ENCODE data around the gene AQR.

AQR gene

DNA sequence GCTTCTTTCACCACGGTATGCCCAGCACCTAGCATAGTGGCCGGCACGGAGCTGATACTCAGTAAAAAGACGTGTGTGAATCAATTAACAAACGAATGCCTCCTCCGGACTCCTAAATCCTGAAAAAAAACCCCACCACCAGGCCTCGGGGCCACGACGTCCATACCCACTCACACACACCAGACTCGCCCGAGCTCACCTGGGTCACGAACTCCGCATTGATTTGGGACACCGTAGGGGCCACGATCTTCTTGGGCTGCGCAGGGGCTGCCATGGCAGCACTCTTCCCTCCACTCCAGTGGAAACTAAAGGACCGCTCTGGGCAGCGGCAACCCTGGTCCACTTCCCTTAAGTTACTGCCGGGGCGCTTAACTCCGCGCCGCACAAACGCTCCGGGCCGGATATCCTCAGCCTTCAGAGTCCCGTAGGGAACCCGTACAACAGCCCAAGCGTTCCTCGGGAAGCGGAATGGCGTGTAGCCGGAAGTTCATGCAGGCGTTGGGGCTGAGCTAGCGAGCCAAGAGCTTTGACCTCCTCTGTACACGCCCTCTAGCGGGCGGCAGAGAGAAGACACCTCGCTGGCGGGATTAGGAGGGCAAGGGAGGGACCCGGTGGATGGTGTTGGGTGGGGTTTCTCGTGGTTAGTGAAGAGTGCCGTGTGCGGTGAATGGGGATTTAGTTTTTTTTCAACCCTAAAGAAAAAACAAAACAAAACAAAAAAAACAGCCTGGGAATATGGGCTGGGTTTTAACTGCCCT is at the start of gene AQR:
TSS of gene AQR (minus strand) at position 403 of the 758 bp plus-strand sequence. CDS start at position 274, 129 bp downstream.
- Histone ChIP-seq H3K36me3 (ENCODE audit: control insufficient read depth, insufficient read depth, low read length) (peaks cover 9% of the 10 kb centered on the region), H3K9ac (ENCODE audit: low read length) (peak within 1 kb of the TSS; percentile 95), H3K4me3 (ENCODE audit: low read depth, low read length) (peak within 1 kb of the TSS; percentile 99), H3K27ac (ENCODE audit: low read depth, low read length) (peak within 1 kb of the TSS; percentile 77), H3K27me3 (ENCODE audit: control insufficient read depth, insufficient read depth, low read length) (no peaks in the 10 kb centered on the region), H3K9me3 (ENCODE audit: control insufficient read depth, insufficient read depth, low read depth, low read length) (no peaks in the 10 kb centered on the region), H3K4me1 (ENCODE audit: control insufficient read depth, insufficient read depth, low read length) (peaks cover 5% of the 10 kb centered on the region; the same call in 1 of the 2 replicates)

DNA sequence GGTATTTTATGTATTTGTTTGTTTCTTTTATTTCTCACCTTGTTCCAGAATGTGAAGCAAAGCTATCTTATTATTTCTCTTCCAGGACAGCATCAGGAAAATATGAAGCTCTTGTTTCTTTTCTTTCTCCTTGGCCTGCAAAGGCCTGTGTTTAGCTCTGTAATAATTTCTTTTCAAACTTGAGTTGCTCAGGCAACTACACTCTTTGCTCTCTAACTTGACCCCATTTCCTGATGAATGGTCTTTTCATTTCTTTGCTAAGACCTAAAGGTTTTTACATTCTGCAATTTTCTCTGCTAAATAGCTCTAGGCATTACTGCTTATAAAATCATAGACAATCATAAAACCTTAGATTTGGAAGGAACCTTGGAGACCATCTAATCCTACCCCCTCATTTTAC is 44.7 kb upstream of the AQR start:
- Histone ChIP-seq H3K27ac (ENCODE audit: low read depth, low read length) (no peak overlapping the region), H3K36me3 (ENCODE audit: control insufficient read depth, insufficient read depth, low read length) (no peaks in the 10 kb centered on the region), H3K4me3 (ENCODE audit: low read depth, low read length) (no peak overlapping the region), H3K4me1 (ENCODE audit: control insufficient read depth, insufficient read depth, low read length) (peaks cover 5% of the 10 kb centered on the region), H3K27me3 (ENCODE audit: control insufficient read depth, insufficient read depth, low read length) (no peaks in the 10 kb centered on the region), H3K9ac (ENCODE audit: low read length) (no peak overlapping the region), H3K9me3 (ENCODE audit: control insufficient read depth, insufficient read depth, low read depth, low read length) (no peaks in the 10 kb centered on the region)

DNA sequence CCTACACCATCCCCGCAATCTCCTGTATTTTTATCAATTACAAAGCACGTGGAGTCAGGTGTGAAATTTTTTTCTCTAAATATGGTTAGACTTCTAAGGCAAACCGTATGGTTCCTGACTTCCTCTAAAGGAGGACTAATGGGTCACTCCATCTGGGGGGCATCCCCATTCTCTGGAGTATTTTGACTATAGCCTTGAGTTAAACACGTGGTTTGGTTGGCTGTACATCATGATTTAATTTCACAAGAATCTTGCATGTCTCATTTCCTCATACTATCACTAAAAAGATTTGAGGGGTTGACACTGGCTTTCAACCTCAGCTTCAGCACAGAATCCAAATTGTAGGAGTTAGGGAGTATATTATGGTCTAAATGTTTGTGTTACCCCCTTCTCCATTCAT is 43.8 kb upstream of the AQR start:
- Histone ChIP-seq H3K4me1 (ENCODE audit: control insufficient read depth, insufficient read depth, low read length) (no peaks in the 10 kb centered on the region), H3K4me3 (ENCODE audit: low read depth, low read length) (no peak overlapping the region), H3K27me3 (ENCODE audit: control insufficient read depth, insufficient read depth, low read length) (no peaks in the 10 kb centered on the region), H3K27ac (ENCODE audit: low read depth, low read length) (no peak overlapping the region), H3K36me3 (ENCODE audit: control insufficient read depth, insufficient read depth, low read length) (no peaks in the 10 kb centered on the region), H3K9me3 (ENCODE audit: control insufficient read depth, insufficient read depth, low read depth, low read length) (no peaks in the 10 kb centered on the region), H3K9ac (ENCODE audit: low read length) (no peak overlapping the region)

DNA sequence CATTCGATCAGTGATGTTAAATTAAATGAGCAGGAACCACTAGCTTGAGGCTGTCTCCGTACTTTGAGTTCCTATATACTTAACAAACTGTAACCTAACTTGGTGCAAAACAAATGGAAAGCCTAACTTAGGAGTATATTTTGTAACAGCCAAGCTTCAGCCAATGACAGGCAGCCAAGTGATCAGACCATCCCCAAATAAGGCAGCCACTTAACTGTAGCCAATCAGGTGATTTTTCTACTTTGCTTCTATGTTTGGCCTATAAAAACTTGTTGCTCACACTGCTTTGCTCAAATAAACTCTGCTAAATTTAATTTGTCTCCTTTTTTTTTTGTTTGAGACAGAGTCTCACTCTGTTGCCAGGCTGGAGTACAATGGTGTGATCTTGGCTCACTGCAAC is 37.9 kb upstream of the AQR start:
- no peaks in the 10 kb centered on the region for H3K4me1 ChIP-seq (ENCODE audit: control insufficient read depth, insufficient read depth, low read length)
- H3K27ac ChIP-seq (ENCODE audit: low read depth, low read length) = no peak overlapping the region
- H3K27me3 ChIP-seq (ENCODE audit: control insufficient read depth, insufficient read depth, low read length) = no peaks in the 10 kb centered on the region
- H3K4me3 ChIP-seq (ENCODE audit: low read depth, low read length) = no peak overlapping the region
- H3K36me3 ChIP-seq (ENCODE audit: control insufficient read depth, insufficient read depth, low read length) = no peaks in the 10 kb centered on the region
- H3K9ac ChIP-seq (ENCODE audit: low read length) = no peak overlapping the region
- no peaks in the 10 kb centered on the region for H3K9me3 ChIP-seq (ENCODE audit: control insufficient read depth, insufficient read depth, low read depth, low read length)

DNA sequence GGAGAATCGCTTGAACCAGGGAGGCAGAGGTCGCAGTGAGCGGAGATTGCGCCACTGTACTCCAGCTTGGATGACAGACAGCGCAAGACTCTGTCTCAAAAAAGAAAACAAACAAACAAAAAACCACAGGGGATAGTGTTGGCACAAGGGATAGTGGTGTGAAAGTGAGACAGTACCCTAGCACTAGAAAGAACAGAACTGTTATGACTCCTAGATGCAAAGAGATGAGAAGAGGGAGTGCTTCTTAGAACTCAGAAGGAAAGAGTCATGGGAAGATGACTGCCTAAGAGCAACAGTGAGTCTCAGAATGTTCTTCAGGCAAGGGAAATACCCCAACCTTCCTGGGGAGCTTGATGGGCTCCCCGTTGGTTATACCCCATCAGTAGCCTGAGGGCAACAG is 36.4 kb upstream of the AQR start:
- Histone ChIP-seq H3K9ac (ENCODE audit: low read length) (no peak overlapping the region), H3K4me1 (ENCODE audit: control insufficient read depth, insufficient read depth, low read length) (no peaks in the 10 kb centered on the region), H3K9me3 (ENCODE audit: control insufficient read depth, insufficient read depth, low read depth, low read length) (no peaks in the 10 kb centered on the region), H3K27me3 (ENCODE audit: control insufficient read depth, insufficient read depth, low read length) (no peaks in the 10 kb centered on the region), H3K4me3 (ENCODE audit: low read depth, low read length) (no peak overlapping the region), H3K27ac (ENCODE audit: low read depth, low read length) (no peak overlapping the region), H3K36me3 (ENCODE audit: control insufficient read depth, insufficient read depth, low read length) (no peaks in the 10 kb centered on the region)

DNA sequence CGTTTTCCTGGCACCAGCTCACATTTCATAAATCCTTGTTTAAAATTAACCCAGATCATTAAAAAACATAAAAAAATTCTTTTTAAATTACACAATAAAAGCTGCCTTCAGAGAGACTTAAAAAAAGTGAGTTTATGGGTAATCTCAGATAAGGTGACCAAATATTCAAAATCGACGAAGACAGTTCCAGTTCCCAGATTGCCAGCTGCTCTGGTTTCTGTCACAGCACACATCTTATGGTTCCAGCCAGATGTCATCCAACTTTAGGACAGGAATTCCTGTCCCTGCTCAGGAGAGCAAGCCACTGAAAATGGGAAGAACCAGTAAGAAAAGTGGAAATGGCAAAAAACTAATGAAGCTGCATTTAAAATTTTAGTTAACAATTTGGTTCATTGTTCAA is 34.4 kb upstream of the AQR start:
- H3K4me1 ChIP-seq (ENCODE audit: control insufficient read depth, insufficient read depth, low read length) = peaks cover 4% of the 10 kb centered on the region
- no peak overlapping the region for H3K9ac ChIP-seq (ENCODE audit: low read length)
- no peaks in the 10 kb centered on the region for H3K36me3 ChIP-seq (ENCODE audit: control insufficient read depth, insufficient read depth, low read length)
- H3K4me3 ChIP-seq (ENCODE audit: low read depth, low read length) = no peak overlapping the region
- no peaks in the 10 kb centered on the region for H3K9me3 ChIP-seq (ENCODE audit: control insufficient read depth, insufficient read depth, low read depth, low read length)
- no peak overlapping the region for H3K27ac ChIP-seq (ENCODE audit: low read depth, low read length)
- H3K27me3 ChIP-seq (ENCODE audit: control insufficient read depth, insufficient read depth, low read length) = no peaks in the 10 kb centered on the region

DNA sequence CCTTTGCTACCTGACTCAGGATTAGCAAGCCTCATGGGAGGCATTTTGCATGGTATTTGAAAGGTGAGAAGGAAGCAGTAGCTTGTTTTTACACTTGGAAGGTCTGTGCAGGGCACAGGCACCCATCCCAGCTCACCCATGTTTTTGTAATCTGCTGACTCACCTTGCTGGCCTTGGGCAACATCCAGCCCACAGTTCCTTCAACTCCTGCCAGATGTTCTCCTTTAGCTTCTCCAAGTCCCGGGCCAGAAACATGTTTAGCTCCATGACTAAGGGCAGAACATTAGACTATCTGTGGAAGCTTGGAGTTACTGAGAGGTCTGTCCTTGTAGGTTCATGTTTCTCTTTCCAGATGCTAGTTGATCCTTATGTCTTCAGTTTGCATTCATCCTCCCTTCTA is 31.0 kb upstream of the AQR start:
- Histone ChIP-seq H3K9me3 (ENCODE audit: control insufficient read depth, insufficient read depth, low read depth, low read length) (no peaks in the 10 kb centered on the region), H3K36me3 (ENCODE audit: control insufficient read depth, insufficient read depth, low read length) (no peaks in the 10 kb centered on the region), H3K27me3 (ENCODE audit: control insufficient read depth, insufficient read depth, low read length) (no peaks in the 10 kb centered on the region), H3K4me1 (ENCODE audit: control insufficient read depth, insufficient read depth, low read length) (peaks cover 9% of the 10 kb centered on the region), H3K27ac (ENCODE audit: low read depth, low read length) (no peak overlapping the region), H3K4me3 (ENCODE audit: low read depth, low read length) (no peak overlapping the region), H3K9ac (ENCODE audit: low read length) (no peak overlapping the region)

DNA sequence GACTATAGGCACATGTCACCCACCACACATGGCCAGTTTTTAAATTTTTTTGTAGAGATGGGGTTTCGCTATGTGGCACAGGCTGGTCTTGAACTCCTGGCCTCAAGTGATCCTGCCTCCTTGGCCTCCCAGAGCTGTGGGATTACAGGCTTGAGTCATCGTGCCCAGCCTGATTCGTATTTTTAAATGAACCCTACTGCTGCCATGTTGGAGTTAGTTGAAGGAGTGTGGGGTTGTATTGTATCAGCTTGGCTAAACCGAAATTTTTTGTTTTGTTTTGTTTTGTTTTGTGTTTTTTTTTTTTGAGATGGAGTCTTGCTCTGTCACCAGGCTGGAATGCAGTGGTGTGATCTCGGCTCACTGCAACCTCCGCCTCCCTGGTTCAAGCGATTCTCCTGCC is 30.4 kb upstream of the AQR start:
- no peak overlapping the region for H3K9ac ChIP-seq (ENCODE audit: low read length)
- H3K4me1 ChIP-seq (ENCODE audit: control insufficient read depth, insufficient read depth, low read length) = peaks cover 15% of the 10 kb centered on the region
- H3K4me3 ChIP-seq (ENCODE audit: low read depth, low read length) = no peak overlapping the region
- H3K27ac ChIP-seq (ENCODE audit: low read depth, low read length) = no peak overlapping the region
- H3K9me3 ChIP-seq (ENCODE audit: control insufficient read depth, insufficient read depth, low read depth, low read length) = no peaks in the 10 kb centered on the region
- H3K36me3 ChIP-seq (ENCODE audit: control insufficient read depth, insufficient read depth, low read length) = no peaks in the 10 kb centered on the region
- no peaks in the 10 kb centered on the region for H3K27me3 ChIP-seq (ENCODE audit: control insufficient read depth, insufficient read depth, low read length)

DNA sequence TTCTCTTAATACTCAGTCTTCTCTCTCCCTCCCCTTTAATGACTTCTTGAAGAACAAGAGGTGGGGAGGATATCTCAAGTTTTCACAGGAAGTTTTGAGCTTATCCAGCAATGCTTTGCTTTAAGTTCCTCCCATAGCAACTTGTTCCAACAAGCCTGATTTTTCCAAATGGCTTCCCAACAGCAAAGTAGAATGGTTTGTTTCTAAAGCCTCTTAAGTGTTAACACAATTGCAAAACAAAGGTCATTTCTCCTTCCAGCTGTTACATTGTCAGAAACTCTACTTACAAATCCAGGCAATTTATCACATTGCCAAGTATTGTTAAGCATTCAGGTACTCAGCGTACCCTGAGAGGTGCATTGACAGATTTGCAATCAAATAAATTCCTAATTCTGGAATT is 25.4 kb upstream of the AQR start:
- peak overlapping the region; percentile 77; the same call in 1 of the 2 replicates for H3K27ac ChIP-seq (ENCODE audit: low read depth, low read length)
- H3K36me3 ChIP-seq (ENCODE audit: control insufficient read depth, insufficient read depth, low read length) = no peaks in the 10 kb centered on the region
- no peak overlapping the region for H3K4me3 ChIP-seq (ENCODE audit: low read depth, low read length)
- H3K4me1 ChIP-seq (ENCODE audit: control insufficient read depth, insufficient read depth, low read length) = peaks cover 21% of the 10 kb centered on the region
- peak overlapping the region; percentile 36 for H3K9ac ChIP-seq (ENCODE audit: low read length)
- no peaks in the 10 kb centered on the region for H3K27me3 ChIP-seq (ENCODE audit: control insufficient read depth, insufficient read depth, low read length)
- no peaks in the 10 kb centered on the region for H3K9me3 ChIP-seq (ENCODE audit: control insufficient read depth, insufficient read depth, low read depth, low read length)

DNA sequence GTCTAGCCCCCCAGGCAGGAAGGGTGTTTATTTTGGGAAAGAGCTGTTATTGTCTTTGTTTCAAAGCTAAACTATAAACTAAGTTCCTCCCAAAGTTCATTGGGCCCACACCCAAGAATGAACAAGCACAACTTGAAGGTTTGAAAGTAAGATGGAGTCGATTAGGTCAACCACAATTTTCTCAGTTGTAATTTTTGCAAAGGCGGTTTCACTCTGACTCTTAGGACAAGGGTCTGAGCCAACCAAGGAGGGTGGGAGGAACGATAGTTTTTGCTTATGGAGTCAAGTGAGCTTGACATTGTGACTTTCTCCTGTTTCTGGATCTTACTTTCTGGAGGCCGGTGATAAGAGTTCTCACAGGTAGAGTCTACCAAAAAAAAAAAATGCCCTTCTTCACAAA is 24.3 kb upstream of the AQR start:
- peaks cover 21% of the 10 kb centered on the region for H3K4me1 ChIP-seq (ENCODE audit: control insufficient read depth, insufficient read depth, low read length)
- H3K27me3 ChIP-seq (ENCODE audit: control insufficient read depth, insufficient read depth, low read length) = no peaks in the 10 kb centered on the region
- no peaks in the 10 kb centered on the region for H3K36me3 ChIP-seq (ENCODE audit: control insufficient read depth, insufficient read depth, low read length)
- peak overlapping the region; percentile 48; the same call in 1 of the 2 replicates for H3K27ac ChIP-seq (ENCODE audit: low read depth, low read length)
- no peak overlapping the region for H3K9ac ChIP-seq (ENCODE audit: low read length)
- no peaks in the 10 kb centered on the region for H3K9me3 ChIP-seq (ENCODE audit: control insufficient read depth, insufficient read depth, low read depth, low read length)
- no peak overlapping the region for H3K4me3 ChIP-seq (ENCODE audit: low read depth, low read length)

DNA sequence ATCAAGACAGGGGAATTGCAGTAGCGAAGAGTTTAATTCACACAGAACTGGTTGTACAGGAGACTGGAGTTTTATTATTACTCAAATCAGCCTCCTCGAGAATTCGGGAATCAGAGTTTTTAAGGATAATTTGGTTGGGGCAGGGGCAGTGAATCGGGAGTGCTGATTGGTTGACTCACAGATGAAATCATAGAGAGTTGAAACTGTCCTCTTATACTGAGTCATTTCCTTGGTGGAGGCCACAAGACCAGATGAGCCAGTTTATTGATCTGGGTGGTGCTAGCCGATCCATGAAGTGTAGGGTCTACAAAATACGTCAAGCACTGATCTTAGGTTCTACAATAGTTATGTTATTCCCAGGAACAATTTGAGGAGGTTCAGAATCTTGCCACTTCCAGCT is 23.9 kb upstream of the AQR start:
- no peaks in the 10 kb centered on the region for H3K9me3 ChIP-seq (ENCODE audit: control insufficient read depth, insufficient read depth, low read depth, low read length)
- H3K27ac ChIP-seq (ENCODE audit: low read depth, low read length) = no peak overlapping the region
- no peaks in the 10 kb centered on the region for H3K36me3 ChIP-seq (ENCODE audit: control insufficient read depth, insufficient read depth, low read length)
- peaks cover 21% of the 10 kb centered on the region for H3K4me1 ChIP-seq (ENCODE audit: control insufficient read depth, insufficient read depth, low read length)
- no peak overlapping the region for H3K9ac ChIP-seq (ENCODE audit: low read length)
- H3K27me3 ChIP-seq (ENCODE audit: control insufficient read depth, insufficient read depth, low read length) = no peaks in the 10 kb centered on the region
- H3K4me3 ChIP-seq (ENCODE audit: low read depth, low read length) = no peak overlapping the region
